NCI-H1694 (cell line): ENCODE data around the gene RNF227.

Experiments
- DNase-seq: peaks from one replicate; lab custom pipeline; 2025; lab: John Stamatoyannopoulos, UW

RNF227 gene

GRCh38 chr17:7889166-7889955, 26.7 kb downstream of the RNF227 start:
- DNase-seq, result peak; percentile 96

- peak; percentile 36 for DNase-seq
Observed at GRCh38 chr17:7888184-7888920, 27.7 kb downstream of the RNF227 start, which contains the start of gene CHD3. Gene CHD3, plus strand, starts transcription at chr17:7888789. Its CDS starts 212 bp downstream, at chr17:7889001.

- peak; percentile 99 for DNase-seq
Observed at GRCh38 chr17:7887482-7888183, 28.5 kb downstream of the RNF227 start.

GRCh38 chr17:7887038-7887481, 29.0 kb downstream of the RNF227 start:
- no peak for DNase-seq

DNA sequence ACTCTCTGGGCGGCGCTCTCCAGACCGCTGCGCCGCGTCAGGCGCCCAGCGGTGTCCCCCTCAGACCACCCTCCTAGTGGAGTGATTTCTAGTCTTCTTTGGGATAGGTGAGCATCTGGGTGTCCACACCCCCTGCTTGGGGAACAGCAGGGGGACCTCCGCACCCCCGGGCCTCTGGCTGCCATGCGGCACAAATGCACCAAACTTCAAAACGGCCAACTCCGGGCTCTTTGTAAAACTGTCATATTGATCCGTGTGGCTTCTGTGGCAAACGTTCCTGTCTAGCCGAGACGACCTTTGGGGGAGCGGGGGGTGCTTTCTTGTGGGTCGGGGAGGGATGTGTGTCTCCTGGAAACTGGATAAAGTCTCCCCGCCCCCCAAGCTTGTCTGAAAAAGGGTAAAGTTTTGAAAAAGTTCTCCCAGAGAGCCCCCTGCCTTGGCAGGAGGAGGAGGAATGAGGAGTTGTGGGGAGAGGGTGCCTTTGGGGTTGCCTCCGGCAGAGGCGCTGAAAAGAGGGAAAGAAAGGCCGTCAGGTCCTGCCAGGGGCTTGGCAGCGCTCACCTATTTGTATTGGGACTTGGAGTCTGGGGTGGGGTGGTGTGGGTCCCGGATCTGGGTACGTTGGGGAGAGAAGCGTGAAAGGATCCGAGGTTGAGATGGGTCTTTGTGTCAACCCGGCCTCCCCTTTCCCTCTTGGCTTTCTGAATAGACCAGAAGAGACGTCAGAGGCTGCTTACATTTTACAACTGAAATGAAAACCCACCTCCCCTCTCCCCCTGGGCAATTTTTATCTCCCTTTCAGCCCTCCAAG, 29.7 kb downstream of the RNF227 start:
- DNase-seq, result peak; percentile 56

GRCh38 chr17:7885367-7886226, 30.5 kb downstream of the RNF227 start:
- DNase-seq, result no peak

DNA sequence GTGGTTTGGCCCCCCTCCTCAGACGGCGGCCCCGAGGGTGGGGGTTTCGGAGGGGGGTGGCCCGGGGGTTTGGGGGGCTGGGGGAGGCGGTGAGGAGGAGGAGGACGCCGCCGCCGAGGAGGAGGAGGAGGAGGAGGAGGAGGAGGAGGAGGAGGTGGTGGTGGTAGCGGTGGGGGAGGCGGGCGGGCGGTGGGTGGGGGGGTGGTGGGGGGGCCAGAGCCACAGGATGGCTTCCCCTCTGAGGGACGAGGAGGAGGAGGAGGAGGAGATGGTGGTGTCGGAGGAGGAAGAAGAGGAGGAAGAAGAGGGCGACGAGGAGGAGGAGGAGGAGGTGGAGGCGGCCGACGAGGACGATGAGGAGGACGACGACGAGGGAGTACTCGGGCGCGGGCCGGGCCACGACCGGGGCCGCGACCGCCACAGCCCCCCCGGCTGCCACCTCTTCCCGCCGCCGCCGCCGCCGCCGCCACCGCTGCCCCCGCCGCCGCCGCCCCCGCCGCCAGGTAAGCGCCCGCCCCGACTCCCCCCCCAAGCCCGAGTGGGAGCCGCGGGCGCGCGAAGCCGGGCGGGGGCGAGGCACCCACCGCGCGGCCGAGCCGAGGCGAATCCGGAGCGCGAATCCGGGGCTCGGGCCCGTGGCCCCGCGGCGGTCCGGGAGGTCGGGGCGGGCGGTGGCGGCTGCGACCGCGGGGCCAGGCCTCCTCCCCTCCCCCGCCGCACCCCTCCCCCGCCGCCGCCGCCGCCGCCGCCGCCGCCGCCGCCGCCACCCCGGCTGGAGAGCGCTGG, 31.3 kb downstream of the RNF227 start:
- DNase-seq, result no peak

- DNase-seq, result peak; percentile 45
Observed at GRCh38 chr17:7883781-7884386, 32.2 kb downstream of the RNF227 start.

DNA sequence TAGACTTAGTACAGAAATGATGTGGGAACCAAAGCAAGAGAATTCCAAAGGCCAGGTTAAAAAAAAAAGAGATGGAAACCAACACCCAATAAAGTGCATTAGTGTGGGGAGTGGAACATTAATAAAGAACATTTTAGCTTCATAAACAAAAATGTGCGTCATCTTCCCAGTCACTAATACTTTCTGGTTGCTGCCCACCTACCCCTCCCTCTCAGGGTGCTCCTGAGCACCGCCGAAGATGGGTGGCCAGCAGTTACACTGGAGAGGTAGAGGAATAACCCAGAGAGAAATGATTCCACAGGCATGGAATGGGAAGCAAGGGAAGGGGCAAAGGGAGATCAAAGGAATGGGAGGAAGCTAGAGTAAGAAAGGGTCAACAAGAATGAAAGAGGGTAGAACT, 33.5 kb downstream of the RNF227 start:
- peak; percentile 44 for DNase-seq

- no peak for DNase-seq
Observed at GRCh38 chr17:7882068-7882467, 34.0 kb downstream of the RNF227 start.

- DNase-seq, result peak; percentile 94
Observed at GRCh38 chr17:7881276-7882054, 34.6 kb downstream of the RNF227 start.

- DNase-seq, result no peak
Observed at GRCh38 chr17:7880076-7880868, 35.8 kb downstream of the RNF227 start.

GRCh38 chr17:7878234-7878633, 37.9 kb downstream of the RNF227 start:
- no peak for DNase-seq

DNA sequence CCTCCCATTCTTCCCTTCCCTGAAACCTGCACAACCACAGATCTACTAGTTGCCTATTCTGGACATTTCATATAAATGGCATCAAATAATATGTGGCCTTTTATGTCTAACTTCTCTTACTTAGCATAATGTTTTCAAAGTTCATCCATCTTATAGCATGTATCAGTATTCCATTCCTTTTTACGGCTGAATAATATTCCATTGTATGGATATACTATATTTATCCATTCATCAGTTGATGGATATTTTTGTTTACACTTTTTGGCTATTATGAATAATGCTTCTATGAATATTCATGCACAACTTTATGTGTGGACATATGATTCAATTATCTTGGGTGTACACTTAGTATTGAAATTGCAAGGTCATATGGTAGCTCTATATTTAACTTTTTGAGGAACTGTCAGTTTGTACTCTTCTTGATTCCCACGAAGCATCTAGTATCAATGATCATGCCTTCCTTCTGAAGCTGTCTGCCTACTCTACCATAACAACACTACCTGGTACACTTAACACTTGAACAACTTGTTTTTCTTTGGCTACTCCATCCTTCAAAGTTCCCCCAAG, 40.2 kb downstream of the RNF227 start:
- no peak for DNase-seq

- no peak for DNase-seq
Observed at GRCh38 chr17:7873051-7873450, 43.0 kb downstream of the RNF227 start.

DNA sequence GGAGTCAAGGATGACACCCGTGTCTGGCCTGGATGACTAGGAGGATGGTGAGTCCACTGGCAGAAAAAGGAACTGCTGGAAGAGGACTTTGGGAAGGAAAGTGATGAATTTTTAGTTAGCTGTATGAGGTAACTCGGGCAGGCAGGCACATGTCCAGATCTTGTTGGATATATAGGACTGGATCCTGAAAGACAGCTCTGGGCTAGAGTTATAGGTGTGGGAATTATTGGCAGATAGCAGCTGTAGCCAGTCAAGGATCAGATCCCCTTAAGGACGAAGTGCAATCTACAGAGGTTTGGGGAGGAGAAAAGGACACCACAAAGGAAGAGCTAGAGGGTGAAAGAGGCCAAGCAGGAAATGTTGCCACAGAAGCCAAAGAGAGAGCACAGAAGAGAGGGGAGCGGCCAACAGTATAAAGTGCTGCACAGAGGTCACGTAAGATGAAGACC, 48.2 kb downstream of the RNF227 start:
- DNase-seq, result no peak

DNA sequence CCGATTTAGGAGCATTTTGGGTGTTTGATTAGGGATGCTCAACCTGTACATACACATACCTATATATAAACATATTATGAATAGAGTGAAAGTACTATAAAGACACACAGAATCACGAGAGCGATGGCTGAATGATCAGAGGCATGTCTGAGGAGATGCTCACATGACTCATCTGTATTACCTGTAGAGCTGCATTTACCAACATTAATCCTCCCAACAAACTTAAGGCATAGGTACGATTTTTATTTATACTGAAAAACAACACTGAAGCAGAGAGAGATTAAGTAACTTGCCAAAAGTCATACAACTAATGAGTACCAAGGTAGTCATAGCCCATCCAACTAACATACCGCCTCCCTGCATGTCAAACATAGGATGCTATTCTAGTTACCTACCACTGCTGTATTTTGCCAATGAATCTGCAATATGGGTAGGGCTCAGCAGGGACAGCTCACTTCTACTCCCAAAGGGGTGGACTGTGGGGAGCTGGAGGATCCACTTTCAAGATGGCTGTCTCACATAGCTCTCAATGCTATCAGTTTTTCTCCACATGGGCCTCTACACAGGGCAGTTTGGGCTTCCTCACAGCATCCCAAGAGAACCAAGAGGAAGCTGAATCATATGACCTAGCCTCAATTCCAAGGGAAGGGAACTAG, 51.0 kb downstream of the RNF227 start:
- no peak for DNase-seq
